ENCODE measurements around the gene CELSR2.
A peak's percentile ranks its signal among the peaks of the same experiment; 100 is the strongest.

Gene CELSR2

GRCh38 chr1:109266965-109267364, 17.6 kb downstream of the CELSR2 start:
- no peak for DNase-seq

GRCh38 chr1:109267743-109268300, 18.5 kb downstream of the CELSR2 start:
- no peak for DNase-seq

GRCh38 chr1:109268431-109269211, 19.3 kb downstream of the CELSR2 start:
- no peak for DNase-seq

GRCh38 chr1:109269212-109269980, 20.1 kb downstream of the CELSR2 start:
- DNase-seq: no peak

GRCh38 chr1:109269981-109270622, 20.8 kb downstream of the CELSR2 start:
- DNase-seq: no peak

GRCh38 chr1:109270623-109271317, 21.4 kb downstream of the CELSR2 start:
- no peak for DNase-seq

- DNase-seq: no peak
Measured at GRCh38 chr1:109271458-109271857, 22.1 kb downstream of the CELSR2 start.

GRCh38 chr1:109272021-109272799, 22.9 kb downstream of the CELSR2 start:
- DNase-seq: no peak

GRCh38 chr1:109272831-109273547, 23.6 kb downstream of the CELSR2 start:
- DNase-seq: no peak

GRCh38 chr1:109273570-109274288, 24.4 kb downstream of the CELSR2 start:
- DNase-seq: no peak

GRCh38 chr1:109274533-109275476, 25.5 kb downstream of the CELSR2 start:
- no peak for DNase-seq

- DNase-seq: no peak
Measured at GRCh38 chr1:109275706-109276345, 26.5 kb downstream of the CELSR2 start.

- DNase-seq: peak; percentile 33
Measured at GRCh38 chr1:109277434-109278204, 28.3 kb downstream of the CELSR2 start.

GRCh38 chr1:109279615-109280278, 30.4 kb downstream of the CELSR2 start:
- no peak for DNase-seq

- DNase-seq: no peak
Measured at GRCh38 chr1:109280862-109281261, 31.5 kb downstream of the CELSR2 start.

GRCh38 chr1:109281680-109282496, 32.5 kb downstream of the CELSR2 start:
- no peak for DNase-seq

All from NCI-H446 treated with DMSO at 0.1 percent for 48 hours (cell line).